Measurements from ENCODE around the gene FAM136A.

DNA sequence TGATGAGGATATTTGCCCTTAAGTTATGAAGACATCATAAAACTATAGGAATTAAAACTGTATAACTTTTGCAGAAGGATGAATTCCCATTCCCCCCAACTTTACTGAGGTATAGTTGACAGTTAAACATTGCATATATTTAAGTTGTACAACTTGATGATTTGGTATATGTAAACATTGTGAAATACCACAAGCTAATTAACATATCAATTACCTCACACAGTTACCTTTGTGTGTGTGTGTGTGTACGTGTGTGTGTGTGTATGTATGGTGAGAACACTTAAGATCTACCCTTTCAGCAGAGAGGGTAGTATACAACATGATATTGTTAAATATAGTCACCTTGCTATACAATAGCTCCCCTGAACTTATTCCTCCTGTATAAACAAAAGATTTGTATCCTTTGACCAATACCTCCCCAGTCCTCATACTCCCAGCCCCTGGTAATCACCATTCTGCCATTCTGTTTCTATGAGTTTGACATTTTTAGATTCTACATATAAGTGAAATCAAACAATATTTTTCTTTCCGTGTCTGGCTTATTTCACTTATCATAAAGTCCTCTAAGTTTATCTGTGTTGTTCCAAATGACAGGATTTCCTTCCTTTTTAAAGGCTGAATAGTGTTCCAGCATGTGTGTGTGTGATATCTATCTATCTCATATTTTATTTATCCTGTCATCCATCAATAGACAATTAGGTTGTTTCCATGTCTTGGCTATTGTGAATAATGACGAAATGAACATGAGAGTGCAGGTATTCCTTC is 48.2 kb upstream of the FAM136A start:
- TF ChIP-seq, protein P1, sequence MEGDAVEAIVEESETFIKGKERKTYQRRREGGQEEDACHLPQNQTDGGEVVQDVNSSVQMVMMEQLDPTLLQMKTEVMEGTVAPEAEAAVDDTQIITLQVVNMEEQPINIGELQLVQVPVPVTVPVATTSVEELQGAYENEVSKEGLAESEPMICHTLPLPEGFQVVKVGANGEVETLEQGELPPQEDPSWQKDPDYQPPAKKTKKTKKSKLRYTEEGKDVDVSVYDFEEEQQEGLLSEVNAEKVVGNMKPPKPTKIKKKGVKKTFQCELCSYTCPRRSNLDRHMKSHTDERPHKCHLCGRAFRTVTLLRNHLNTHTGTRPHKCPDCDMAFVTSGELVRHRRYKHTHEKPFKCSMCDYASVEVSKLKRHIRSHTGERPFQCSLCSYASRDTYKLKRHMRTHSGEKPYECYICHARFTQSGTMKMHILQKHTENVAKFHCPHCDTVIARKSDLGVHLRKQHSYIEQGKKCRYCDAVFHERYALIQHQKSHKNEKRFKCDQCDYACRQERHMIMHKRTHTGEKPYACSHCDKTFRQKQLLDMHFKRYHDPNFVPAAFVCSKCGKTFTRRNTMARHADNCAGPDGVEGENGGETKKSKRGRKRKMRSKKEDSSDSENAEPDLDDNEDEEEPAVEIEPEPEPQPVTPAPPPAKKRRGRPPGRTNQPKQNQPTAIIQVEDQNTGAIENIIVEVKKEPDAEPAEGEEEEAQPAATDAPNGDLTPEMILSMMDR (IDR thresholded peaks at IDR 0.05): no peak
- TF ChIP-seq EZH2 (IDR thresholded peaks at IDR 0.05; ENCODE audit: borderline replicate concordance, insufficient read depth, low read depth, low read length, poor library complexity, severe bottlenecking): no peak

Measured in B cell (primary cell).